ENCODE data around the gene SPEM3. TPM values are rescaled to one million over a fixed set of nuclear protein-coding genes. Genes with fewer than 3 reads are reported as not detected.

The SPEM3 gene
- total RNA-seq, 2 donors from 2014 or later = not detected

DNA sequence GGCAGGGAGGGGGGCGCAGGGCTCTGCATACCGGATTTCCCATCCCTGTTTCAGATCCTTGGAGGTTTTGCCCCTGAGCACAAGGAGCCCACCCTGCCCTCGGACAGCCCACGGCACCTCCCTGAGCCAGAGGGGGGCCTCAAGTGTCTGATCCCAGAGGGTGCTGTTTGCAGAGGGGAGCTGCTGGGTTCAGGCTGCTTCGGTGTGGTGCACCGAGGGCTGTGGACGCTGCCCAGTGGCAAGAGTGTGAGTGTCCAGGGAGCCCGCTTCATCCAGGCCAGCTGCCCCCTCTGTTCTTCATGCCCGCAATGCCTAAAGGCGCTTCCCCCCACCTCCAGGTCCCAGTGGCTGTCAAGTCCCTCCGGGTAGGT, 45.3 kb upstream of the SPEM3 start:
- Histone ChIP-seq H3K27me3 (no peaks in the 10 kb centered on the region), H3K9me3 (no peaks in the 10 kb centered on the region), H3K4me1 (no peaks in the 10 kb centered on the region), H3K4me3 (peak overlapping the region; percentile 31), H3K9ac (ENCODE audit: low read depth in 2 of 2, low read length in 2 of 2) (peak overlapping the region in 1 of 2 donors; percentile 49), H3K27ac (no peak overlapping the region), H3K36me3 (no peaks in the 10 kb centered on the region)
- DNase-seq = no peak
- TF ChIP-seq, protein P1, sequence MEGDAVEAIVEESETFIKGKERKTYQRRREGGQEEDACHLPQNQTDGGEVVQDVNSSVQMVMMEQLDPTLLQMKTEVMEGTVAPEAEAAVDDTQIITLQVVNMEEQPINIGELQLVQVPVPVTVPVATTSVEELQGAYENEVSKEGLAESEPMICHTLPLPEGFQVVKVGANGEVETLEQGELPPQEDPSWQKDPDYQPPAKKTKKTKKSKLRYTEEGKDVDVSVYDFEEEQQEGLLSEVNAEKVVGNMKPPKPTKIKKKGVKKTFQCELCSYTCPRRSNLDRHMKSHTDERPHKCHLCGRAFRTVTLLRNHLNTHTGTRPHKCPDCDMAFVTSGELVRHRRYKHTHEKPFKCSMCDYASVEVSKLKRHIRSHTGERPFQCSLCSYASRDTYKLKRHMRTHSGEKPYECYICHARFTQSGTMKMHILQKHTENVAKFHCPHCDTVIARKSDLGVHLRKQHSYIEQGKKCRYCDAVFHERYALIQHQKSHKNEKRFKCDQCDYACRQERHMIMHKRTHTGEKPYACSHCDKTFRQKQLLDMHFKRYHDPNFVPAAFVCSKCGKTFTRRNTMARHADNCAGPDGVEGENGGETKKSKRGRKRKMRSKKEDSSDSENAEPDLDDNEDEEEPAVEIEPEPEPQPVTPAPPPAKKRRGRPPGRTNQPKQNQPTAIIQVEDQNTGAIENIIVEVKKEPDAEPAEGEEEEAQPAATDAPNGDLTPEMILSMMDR (IDR thresholded peaks at IDR 0.05) = no peak
- intact Hi-C loops (cut with DNase I) = no loop called here

DNA sequence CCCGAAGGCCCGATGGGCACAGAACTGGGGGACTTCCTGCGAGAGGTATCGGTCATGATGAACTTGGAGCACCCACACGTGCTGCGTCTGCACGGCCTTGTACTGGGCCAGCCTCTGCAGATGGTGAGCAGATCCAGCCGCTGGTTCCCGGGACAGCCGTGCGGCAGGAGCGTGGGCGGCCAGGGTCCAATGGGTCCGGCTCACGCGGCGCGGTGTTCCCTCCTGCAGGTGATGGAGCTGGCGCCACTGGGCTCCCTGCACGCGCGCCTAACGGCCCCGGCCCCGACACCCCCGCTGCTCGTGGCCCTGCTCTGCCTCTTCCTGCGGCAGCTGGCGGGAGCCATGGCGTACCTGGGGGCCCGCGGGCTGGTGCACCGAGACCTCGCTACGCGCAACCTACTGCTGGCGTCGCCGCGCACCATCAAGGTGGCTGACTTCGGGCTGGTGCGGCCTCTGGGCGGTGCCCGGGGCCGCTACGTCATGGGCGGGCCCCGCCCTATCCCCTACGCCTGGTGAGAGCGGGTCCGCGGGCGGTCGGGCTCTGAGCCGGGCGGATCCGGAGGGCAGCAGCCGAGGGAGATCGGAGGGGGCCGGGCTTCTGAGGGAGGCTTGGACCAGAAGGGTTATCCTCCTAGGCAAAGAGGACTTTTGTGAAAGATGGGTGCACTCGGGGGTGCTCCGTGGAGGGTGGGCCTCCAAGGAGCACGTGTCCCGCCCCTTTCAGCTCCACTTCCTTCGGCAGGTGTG, 44.7 kb upstream of the SPEM3 start:
- H3K4me3 ChIP-seq = peak overlapping the region; percentile 31
- intact Hi-C loops (cut with DNase I) = no loop called here

DNA sequence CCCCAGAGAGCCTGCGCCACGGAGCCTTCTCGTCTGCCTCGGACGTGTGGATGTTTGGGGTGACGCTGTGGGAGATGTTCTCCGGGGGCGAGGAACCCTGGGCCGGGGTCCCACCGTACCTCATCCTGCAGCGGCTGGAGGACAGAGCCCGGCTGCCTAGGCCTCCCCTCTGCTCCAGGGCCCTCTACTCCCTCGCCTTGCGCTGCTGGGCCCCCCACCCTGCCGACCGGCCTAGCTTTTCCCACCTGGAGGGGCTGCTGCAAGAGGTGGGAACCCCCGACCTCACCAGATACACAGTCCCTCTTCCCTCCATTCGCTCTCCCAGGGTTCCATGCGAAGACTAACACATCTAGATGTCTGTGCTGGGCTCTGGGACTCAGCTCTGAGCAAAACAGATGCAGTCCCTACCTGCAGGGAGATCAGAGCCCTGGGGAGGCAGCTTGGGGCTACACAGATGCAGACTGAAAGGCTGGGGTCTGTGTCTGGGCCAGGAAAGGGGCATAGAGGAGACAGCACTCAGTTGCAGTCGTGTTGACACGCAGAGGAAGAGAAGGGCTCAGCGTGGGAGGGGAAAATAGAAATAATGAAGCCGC, 44.1 kb upstream of the SPEM3 start:
- H3K9ac ChIP-seq (ENCODE audit: low read depth in 2 of 2, low read length in 2 of 2) = peak overlapping the region in 1 of 2 donors; percentile 35
- no peak for DNase-seq
- TF ChIP-seq, protein P1 (IDR thresholded peaks at IDR 0.05) = no peak
- no peaks in the 10 kb centered on the region for H3K4me1 ChIP-seq
- peak overlapping the region; percentile 31 for H3K4me3 ChIP-seq
- H3K36me3 ChIP-seq = peaks cover 7% of the 10 kb centered on the region
- no peak overlapping the region for H3K27ac ChIP-seq
- no peaks in the 10 kb centered on the region for H3K9me3 ChIP-seq
- intact Hi-C loops (cut with DNase I) = no loop called here
- no peaks in the 10 kb centered on the region for H3K27me3 ChIP-seq

More for the DNA sequence above, 44.7 kb upstream of the SPEM3 start:
- Histone ChIP-seq H3K36me3 (peaks cover 1% of the 10 kb centered on the region), H3K27me3 (no peaks in the 10 kb centered on the region), H3K9me3 (no peaks in the 10 kb centered on the region), H3K4me1 (no peaks in the 10 kb centered on the region), H3K27ac (no peak overlapping the region), H3K9ac (ENCODE audit: low read depth in 2 of 2, low read length in 2 of 2) (peak overlapping the region in 1 of 2 donors; percentile 49)
- DNase-seq = no peak
- TF ChIP-seq, protein P1 (IDR thresholded peaks at IDR 0.05) = no peak

DNA sequence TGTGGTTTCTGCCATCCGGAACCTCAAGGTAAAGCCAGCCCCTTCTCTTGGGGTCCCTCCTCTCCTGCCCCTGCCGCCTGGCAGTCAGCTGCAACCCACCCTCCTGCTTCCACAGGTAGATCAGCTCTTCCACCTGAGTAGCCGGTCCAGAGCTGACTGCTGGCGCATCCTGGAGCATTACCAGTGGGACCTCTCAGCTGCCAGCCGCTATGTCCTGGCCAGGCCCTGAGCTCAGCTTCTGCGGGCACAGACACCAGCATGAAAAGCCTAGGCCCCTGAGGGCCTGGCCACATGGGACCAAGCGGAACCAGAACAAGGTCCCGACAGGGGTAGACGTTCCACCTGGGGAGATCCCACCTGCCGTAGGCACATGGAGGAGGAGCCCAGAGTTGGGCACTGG, 39.8 kb upstream of the SPEM3 start:
- intact Hi-C loops (cut with DNase I) = no loop called here
- H3K27ac ChIP-seq = no peak overlapping the region
- no peaks in the 10 kb centered on the region for H3K27me3 ChIP-seq
- H3K36me3 ChIP-seq = peaks cover 7% of the 10 kb centered on the region
- no peak for DNase-seq
- no peaks in the 10 kb centered on the region for H3K4me1 ChIP-seq
- TF ChIP-seq, protein P1 (IDR thresholded peaks at IDR 0.05) = no peak
- no peak overlapping the region for H3K4me3 ChIP-seq
- no peaks in the 10 kb centered on the region for H3K9me3 ChIP-seq
- H3K9ac ChIP-seq (ENCODE audit: low read depth in 2 of 2, low read length in 2 of 2) = no peak overlapping the region

DNA sequence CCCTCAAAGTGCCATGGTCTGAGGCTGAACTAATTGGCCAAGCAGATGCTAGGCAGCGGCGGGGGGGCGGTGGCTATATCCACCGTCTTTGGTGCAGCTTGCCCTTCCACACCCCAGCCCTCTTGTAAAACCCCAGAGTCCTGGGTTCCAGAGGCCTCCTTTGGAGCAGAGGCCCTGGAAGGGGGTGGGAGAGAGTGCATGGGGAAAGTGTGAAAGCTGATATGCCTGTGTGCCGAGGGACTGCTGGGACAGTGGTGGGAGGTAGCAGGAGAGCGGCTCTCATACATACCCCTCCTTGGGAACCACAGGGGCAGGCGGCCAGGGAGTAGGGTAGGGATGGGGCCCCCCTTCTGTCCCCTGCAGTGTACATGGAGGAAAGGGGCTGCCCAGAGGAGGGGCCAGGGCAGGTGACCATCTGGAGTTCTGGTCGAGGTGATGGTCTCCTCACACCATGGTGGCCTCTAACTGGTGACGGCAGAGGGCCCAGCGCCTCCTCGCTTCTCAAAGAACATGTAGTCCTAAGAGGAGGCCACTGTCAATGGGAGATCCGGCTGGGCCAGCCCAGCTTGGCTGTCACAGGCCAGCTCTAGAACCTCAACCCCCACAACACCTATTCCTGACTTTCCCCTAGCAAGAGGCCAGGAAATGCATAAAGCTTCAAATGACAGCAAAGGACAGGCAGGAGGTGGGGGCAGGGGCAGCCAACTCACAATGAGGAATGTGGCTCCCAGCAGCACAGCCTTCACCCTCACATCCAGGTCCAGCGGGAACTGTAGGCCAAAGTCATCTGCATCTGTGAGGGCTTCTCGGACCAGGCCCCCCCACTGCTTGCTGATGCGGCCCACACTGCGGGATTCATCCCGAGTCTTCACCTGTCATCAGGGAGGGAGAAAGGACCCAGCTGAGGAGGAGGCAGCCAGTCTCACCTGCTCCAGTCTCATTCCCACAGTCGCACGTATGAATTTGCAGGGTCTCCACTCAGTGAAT, 38.4 kb upstream of the SPEM3 start:
- Histone ChIP-seq H3K27ac (no peak overlapping the region), H3K4me1 (no peaks in the 10 kb centered on the region), H3K9me3 (no peaks in the 10 kb centered on the region), H3K36me3 (peaks cover 7% of the 10 kb centered on the region), H3K27me3 (no peaks in the 10 kb centered on the region), H3K4me3 (no peak overlapping the region), H3K9ac (ENCODE audit: low read depth in 2 of 2, low read length in 2 of 2) (no peak overlapping the region)
- DNase-seq = no peak
- TF ChIP-seq, protein P1 (IDR thresholded peaks at IDR 0.05) = no peak
- intact Hi-C loops (cut with DNase I) = no loop called here
